Fibroblast of the conjunctiva (primary cell): ENCODE results near the gene PLXND1.
A peak's percentile ranks its signal among the peaks of the same experiment; 100 is the strongest.

ENCODE experiments used
- DNase-seq: peaks from one replicate; pipeline ENCODE4 v3.0.0-alpha.2; 2010; ENCODE audit warnings: low read depth

The PLXND1 gene

DNA sequence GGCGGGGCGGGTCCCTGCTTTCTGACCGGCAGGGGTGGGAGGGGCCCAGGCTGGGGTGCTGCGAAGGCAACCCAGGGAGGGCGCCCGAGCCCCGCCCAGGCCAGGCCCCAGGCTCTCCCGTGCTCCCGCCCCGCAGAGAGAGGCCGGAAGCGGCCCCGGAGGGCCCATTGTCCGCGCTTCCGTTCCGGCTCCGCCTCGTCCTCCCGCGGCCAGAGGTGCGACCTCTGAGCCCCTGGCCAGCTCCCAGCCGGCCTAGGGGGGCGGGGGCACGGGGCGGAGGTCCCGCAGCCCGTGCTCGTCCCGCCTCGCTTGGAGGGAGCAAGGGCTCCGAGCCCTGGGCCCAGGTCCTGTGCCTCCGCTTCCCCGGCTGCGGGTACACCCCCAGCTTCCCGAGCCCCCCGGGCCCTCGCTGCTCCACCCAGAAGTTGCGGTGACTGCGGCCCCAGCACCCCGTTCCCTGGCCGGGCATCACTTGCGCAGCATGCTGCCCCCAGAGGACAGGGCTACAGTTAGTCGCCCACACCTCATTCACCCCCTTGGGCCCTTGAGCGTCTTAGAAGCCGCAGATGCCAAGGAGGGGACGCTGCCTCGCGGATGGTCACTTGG lies 20.4 kb upstream of the PLXND1 start:
- peak; percentile 71 for DNase-seq

DNA sequence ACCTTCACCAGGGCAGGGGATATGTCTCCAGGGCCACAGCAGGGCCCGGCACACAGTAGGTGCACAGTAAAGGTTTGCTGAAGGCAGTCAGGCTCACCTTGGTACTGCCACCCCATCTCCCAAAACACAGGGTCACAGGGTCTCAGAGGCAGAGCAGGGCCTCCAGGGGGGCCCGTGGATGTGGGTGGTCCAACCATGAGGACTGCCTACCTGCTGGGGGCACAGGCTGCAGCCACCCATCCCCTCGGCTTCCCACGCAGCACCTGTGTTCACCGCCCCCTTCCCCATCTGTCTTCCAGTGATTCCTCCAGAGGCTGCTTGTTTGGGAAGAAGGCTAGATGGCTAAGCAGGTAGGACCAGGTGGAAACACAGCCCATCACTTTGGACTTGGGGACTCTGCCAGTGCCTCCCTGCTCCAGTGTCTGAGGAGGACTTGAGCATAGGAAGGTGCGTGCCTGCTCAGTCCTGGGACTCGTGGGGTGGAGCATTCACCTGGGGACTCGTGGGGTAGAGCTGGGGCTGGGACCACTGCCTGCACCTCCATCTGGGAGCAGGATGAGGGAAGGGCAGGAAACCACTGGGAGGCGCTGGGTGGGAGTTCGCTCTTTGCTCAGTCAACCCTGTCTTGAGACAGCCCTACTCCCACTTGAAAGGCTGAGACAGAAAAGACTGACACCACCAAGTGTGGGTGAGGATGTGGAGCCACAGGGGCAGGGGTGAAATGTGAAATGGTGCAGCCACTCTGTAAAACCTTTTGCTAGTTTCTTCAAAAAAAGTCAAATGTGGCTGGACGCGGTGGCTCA lies 18.8 kb upstream of the PLXND1 start:
- DNase-seq = no peak

DNA sequence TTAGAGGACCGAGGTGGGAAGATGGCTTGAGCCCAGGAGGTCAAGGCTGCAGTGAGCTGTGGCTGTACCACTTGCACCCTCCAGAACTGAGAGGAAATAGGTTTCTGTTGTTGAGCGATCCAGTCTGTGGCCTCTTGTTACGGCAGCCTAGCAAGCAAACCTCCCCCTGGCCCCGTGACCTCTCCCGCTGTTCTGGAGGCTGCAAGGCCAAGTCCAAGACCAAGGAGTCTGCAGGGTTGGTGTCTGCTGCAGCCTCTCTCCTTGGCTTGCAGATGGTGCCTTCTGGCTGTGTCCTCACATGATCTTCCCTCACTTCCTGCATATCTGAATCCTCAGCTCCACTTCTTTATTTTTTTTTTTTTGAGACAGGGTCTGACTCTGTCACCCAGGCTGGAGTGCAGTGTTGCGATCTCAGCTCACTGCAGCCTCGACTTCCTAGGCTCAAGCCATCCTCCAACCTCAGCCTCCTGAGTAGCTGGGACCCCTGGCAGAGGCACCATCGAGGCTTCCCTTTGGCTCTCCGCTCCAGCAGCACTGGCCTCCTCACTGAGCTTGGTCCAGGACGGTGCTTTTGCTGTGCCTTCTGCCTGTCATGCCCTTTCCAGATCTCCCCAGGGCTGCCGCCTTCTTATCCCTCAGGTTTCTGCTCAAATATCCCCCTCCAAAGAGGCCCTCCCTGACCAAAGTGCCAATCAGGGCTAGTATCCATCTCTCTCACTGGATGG lies 18.0 kb upstream of the PLXND1 start:
- no peak for DNase-seq

DNA sequence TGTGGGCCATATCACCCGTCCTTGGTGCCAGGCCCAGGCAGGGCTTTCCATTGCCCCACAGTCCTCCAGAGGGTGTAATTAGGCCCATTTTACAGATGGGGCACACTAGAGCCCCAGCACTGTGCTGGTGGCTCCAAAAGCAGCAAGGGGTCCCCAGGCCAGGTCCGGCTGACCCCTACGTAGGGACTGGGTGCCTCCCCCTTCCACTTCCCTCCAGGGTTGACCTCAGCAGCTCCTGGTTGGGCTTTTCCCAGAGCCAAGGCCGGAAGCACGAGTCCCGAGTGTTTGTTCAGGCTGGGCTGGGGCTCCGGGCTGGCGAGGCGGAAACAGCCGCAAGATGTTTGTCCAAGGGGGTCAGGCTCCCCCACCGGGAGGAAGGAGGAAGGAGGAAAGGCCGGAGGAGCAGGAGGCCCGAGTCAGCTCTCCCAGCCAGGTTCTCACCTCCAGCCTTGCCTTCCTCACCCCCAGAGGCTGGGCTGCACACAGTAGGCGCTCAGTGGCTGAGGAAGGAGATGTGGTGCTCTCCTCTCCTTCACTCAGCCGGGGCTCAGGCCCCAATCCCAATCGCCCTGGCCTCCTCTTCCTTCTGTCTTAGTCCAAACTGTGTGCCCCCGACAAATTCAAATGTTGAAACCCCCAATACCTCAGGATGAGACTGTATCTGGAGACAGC lies 17.1 kb upstream of the PLXND1 start:
- no peak for DNase-seq

DNA sequence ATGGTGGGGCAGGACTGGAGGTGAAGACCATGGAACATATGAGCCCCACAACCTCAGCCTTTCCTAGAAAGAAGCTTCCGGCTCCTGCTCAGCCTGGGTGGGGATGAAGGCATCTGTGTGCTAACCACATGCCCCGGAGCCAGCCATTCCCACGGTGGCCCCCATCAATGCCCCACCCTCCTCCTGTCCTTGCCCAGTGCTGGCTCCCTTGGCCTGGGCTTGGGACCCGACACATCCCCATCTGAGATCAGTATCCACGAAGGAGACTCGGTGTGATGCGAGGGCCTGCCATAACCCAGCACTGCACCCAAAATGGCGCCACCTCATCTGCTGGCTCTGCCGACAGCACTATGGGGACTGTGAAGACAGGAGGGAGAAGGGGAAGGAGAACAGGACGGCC lies 16.5 kb upstream of the PLXND1 start:
- DNase-seq = no peak

DNA sequence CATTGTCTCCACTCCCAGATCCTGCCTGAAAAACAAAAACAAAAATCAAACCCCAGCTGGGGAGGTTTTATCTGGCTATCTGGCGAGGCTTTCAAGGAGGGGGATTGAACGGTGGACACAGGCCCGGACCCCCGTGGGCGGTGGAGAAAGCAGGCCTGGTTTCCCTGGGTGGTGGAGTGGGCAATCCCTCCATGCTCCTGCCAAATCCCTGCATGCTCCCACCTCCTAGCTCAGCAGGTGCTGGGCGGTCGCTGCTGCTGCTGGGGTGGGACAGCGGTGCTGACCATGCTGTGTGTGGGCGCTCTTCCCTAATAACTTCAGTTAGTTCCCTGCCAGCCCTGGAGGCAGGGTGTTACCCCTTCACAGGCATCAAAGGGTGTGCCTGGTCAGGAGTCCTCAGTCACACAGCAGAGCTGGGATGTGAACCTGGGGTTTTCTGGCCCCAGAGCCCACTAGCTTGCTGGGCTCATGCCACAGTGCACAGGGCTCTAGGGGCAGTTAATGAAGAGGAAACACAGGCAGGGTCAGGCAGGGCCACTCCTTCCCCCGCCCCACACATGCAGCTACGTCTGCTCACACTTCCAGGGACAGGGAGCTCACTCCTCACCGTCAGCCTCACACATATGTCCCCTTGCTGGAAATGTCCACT lies 15.9 kb upstream of the PLXND1 start:
- no peak for DNase-seq

DNA sequence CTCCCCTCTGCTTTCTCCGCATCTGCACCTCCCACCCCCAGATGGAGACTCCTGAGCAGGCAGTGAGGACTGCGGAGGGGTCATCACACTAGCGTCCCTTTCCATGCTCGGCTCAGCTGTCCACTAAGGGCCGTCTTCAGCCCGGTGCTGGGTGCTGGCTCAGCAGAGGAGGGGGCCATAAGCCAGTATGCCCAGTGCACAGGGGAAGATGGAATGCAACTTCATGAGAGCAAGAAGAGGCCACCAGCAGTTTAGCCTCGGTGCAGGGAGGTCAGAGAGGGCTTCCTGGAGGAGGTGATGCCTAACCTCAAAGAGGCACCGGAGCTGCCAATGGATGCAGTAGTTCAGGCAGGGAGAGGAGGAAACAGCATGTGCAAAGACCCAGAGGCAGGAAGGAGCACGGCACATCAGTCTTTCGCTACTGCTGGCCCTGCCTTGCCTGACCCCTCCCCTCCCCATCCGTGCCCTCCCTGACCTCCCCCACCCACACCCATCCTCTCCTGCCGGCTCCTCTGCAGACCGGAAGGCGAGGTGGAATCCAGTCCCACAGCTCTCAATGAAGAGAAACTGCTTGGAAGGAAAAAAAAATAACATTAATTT lies 15.2 kb upstream of the PLXND1 start:
- no peak for DNase-seq

DNA sequence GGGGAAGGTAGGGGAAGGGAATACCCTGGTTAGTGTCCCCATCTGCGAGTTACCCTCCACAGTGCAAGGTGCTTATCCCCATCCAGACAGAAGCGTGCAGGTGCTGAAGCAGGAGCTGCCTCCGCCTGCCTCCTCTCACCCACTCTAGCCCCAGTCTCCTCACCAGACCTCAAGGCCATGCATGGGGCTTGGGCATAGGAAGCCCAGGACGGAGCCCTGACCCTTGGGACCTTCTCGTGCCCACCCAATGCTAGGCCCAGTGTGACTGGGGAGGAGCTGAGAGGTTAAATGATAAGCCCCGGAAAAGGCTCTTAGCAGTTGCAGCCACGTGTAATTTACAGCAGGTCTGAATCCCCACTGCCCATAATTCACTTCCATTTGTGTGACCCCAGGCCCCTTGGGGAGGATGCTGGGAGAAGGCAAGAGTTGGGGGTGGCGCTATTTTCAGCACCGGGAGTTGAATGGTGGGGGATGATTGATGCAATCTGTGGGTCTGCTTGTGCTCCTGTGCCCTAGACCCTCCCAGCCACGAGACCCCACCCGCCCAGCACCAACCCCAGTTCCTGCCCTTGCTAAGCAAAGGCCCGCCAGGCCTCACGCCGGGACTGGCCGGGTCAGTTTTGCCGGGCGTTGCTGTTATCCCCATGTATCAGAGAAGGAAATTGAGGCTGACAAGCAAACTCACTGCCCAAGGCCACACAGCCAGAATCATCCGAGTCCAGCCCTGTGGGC lies 14.5 kb upstream of the PLXND1 start:
- DNase-seq = no peak

DNA sequence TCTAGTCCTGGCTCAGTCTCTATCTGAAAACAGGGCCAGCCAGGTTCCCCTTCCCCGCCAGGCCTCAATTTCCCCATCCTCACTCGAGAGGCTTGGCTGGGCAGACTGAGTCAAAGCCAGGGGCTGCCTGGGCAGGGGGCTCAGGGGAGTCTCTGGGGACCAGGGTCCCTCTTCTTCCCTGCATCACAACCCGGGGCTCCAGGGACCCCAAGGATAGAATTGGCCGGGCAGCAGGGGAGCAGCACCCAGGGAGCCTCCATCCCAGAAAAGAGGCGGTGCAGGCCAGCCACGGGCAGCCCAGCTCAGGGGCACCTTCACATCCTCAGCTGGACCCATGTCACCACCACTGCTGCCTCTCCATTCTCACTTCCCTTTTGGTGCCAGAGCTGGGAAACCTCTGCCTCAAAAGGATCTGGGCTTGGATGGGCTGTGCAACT lies 13.3 kb upstream of the PLXND1 start:
- DNase-seq = no peak

DNA sequence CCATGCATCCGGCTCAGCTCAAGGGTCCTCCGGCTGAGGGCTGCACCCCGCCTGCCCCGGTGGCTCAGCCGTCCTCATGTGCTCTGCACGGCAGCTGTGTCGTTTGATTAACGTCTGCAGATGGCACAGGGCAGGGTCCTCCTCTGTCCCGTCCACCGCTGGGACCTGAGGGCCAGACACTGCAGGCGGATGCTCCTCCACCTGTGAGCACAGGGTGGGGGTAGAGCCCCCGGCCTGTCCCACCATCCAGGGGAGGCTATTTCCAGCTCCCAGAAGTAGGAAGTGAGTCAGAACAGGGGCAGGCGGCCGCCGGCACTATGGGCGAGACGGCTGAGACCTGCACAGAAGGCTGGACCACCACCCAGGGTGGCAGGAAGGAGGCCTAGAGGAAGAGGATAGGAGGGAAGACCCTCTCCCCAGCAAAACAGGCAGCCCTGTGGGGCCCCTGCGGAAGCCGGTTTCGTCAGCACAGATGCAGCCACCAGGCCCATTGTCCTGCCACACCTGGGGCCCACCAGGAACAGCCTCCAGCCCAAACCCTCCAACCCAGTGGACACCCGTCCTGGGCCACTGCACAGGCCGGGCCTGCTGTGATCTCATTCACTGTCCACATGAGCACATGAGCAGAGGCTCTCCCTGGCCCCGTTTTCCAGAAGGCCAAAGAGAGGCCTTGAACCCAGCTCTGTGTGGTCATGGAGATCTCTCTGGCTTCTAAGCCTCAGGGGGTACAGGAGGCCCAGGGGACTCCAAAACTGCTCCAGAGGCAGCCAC lies 12.6 kb upstream of the PLXND1 start:
- DNase-seq = no peak

DNA sequence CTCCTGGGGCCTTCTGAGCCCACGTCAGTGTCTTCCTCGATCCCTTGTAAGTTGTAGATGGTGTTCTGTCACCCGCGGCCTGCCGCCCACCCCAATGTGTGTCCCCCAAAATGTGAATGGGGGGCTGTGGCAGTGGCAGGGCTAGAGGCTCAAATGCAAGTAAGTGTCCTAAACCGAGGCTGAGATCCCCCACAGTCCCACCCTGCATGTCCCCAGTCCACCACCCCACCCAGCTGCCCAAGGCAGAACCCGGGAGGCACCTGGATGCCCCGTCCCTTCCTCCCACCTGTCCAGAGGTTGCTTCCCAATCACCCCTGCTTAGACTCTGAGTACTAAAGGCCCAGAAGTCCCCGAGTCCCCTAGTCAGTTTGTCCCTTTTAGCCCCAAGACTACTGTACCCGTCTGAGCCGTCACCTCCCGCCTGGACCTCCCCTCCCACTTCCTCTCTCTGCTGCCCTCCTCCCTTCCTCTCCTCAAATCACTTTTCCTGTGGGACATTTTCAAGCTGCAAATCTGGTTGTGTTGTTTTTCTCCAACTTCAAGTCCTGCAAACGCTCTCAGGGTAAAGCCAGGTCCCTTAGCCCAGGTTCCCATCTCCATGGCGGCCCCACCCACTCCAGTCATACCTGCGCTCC lies 11.8 kb upstream of the PLXND1 start:
- DNase-seq = no peak

DNA sequence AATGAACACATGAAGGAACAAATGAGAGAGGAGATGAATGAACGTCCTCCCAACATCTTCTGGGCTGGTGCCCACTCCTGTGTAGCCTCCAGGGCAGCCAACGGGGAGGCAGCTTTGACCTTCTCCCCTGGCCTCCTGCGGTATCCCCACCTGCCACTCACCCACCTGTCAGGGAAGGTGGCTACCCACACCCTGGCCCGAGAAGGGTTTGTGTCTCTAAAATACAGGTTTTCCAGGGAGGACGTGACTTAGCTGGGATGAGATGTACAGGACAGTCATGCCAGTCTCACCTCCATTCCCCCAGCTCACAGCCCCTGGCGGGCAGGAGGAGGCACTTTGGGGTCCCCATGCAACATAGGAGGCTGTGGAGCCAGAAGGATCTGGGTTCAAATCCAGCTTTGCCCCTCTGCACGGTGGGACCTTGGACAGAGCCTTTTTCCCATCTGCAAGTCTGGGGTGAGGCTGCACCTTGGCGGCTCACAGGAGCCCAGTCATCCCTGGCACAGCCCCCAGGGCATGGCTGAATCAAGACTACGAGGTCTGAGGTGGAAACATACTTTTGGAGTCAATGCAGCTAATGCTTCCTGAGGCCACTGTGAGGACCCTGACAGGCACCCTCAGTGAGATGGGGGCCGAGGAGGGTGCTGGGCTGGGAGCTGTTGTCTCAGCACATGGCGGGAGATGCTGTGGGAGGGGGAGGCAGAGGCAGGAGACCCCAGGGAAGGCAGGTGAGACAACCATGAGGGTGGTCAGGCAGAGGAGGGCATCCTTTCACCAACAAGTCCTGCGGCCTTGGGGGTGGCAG lies 11.1 kb upstream of the PLXND1 start:
- DNase-seq = no peak

DNA sequence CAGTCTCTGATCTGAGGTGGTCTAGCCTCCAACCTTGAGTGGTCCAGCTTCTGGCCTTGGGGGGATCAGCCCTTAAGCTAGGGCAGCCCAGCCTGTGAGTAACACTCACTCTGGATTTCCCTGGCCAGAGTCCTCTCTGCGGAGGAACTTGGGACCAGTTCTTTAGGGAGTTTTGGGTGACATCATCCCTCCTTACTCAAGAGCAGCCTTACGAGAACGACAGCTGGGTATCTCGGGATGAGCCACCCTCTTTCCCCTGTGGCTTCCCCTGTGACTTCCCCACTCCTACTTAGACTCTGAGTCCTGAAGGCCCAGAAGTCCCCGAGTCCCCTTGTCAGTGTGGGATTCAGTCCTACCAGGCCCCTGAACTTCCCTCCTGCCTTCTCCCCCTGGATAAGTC lies 10.2 kb upstream of the PLXND1 start:
- DNase-seq = no peak

DNA sequence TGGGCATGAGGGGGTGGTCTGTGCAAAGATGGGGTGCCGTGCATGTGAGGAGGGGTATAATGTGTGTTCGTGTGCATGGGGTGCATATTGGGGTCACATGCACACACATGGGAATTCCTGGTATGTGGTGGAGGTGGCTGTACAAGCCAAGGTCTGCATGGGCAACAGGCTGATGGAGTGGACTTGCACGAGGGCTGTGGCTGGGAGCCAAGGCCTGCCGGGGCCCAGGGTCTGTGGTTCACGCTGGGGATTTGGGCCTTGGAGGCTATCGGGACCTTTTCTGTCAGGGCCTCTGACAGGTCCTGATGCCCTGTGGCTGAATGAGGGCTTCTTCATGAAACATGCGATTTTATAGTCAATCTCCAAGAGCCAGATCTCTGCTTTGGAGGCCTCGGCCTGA lies 9.8 kb upstream of the PLXND1 start:
- DNase-seq = no peak

DNA sequence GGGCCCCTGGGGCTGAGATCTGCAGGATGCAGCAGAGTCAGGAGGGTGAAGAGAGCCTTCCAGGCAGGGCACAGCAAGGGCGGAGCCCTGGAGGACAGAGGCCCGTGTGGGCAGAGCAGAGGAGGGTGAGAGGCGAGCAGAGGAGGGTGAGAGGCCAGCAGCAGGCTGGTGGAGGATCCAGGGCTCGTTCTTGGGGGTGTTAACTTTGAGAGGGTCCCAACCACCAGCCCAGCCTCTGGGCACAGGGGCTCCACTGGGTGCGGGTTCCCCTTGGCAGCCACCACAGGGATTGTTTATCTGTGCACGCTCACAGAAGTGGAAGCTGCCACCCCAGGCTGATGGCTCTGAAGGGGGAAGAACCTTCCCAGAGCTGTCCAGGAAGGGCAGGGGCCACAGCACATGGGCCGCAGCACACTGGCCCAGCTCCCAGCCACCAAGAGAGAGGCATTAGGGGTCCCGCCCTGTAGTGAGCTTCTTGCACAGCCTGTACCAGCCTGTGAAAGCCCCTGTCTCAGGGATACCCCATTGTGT lies 9.3 kb upstream of the PLXND1 start:
- DNase-seq = no peak

DNA sequence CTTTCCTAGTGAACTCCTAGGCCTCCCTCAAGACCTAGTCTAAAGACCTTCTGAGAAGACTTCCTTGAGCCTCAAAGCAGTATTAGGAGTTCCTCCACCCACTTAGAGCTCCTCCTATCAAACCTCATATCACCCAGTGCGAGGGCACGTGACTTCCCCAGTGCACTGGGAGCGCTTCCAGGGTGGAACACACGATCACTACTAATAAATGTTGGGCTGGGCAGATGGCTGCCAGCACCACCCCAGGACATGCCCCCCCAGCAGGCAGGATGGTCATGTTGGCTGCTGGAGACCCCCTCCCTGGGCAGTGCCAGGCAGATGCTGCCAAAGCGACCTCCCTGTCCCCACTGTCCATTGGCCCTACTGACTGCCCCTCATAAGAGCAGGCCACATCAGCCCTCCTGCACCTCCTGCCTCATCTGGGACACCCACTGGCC lies 8.5 kb upstream of the PLXND1 start:
- no peak for DNase-seq

DNA sequence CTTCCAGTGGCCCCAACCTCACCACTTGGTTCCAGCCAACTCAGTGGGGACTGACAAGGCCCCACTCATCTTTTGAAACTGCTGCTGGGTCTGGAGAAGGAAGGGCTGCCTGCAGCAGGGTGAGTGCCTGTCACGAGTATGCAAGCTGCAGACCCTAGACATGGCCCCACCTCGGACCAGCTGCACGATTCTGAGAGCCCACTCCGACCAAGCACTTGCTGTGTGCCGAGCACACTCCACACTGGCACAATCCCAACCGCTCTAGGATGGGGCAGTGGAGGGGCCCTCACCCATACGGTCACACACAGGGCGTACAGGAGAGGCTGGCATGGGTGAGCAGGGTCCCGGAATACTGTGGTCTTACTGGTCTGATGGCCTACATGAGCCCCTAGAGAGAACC lies 8.0 kb upstream of the PLXND1 start:
- DNase-seq = no peak

DNA sequence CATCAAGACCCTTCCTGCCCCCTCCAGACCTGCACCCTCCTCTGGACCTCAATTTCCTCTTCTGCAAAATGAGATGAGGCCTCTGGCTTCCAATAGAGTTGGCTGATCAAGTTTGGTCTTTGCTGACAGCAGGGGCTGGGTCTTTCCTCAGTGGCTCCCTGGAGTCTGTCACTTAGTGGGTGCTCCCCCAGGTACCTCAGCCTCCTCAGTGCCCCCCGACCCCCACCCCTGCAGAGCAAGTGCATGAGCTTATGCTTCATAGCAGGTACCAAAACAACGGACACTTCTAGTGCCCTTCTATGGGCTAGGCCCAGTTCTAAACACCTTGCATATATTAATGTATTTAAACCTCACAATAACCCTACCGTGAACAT lies 6.9 kb upstream of the PLXND1 start:
- no peak for DNase-seq
